GM23338 (cell line): ENCODE results near the gene NKAIN2.

ENCODE experiments used
- CREB1 ChIP-seq: fragments of 250-450 bp; sonication (Bioruptor Pico); IDR thresholded peaks from 2 replicates; pipeline ENCODE4 v1.5.0; 2020; ENCODE audit warnings: low read depth, mild to moderate bottlenecking, moderate library complexity
- CTCF ChIP-seq, 2 experiments: fragments of 200-600 bp in 1 of 2; sonication (generic) in 1 of 2; conservative IDR thresholded peaks; 2 replicates each; pipeline versions ENCODE4 v1.5.1 to v1.6.1; 2016 to 2017; ENCODE audit warnings: antibody characterized with exemption in 2 of 2, low read depth in 2 of 2, mild to moderate bottlenecking in 2 of 2, moderate library complexity in 1 of 2
- ETS1 ChIP-seq: IDR thresholded peaks from 2 replicates; pipeline ENCODE4 v1.6.1; 2016; ENCODE audit warnings: antibody characterized with exemption
- EZH2 ChIP-seq: fragments of 200-600 bp; sonication (generic); IDR thresholded peaks from one replicate; pipeline ENCODE4 v1.8.0; 2017; ENCODE audit warnings: antibody characterized with exemption, mild to moderate bottlenecking, low read depth; ENCODE audit not compliant: unreplicated experiment
- EZH2phosphoT487 ChIP-seq: fragments of 200-600 bp; sonication (generic); IDR thresholded peaks from one replicate; pipeline ENCODE4 v1.8.1; 2018; ENCODE audit warnings: antibody characterized with exemption; ENCODE audit not compliant: unreplicated experiment
- JUNB ChIP-seq: IDR thresholded peaks from one replicate; pipeline ENCODE4 v1.6.1; 2016; ENCODE audit warnings: antibody characterized with exemption; ENCODE audit not compliant: unreplicated experiment
- NANOG ChIP-seq: IDR thresholded peaks from 2 replicates; pipeline ENCODE4 v1.6.1; 2016; ENCODE audit warnings: antibody characterized with exemption, borderline replicate concordance
- POLR2AphosphoS5 ChIP-seq: IDR thresholded peaks from 2 replicates; pipeline ENCODE4 v1.6.1; 2016; ENCODE audit warnings: antibody characterized with exemption, low read depth
- STAT1 ChIP-seq: IDR thresholded peaks from one replicate; pipeline ENCODE4 v1.6.1; 2016; ENCODE audit warnings: antibody characterized with exemption; ENCODE audit not compliant: unreplicated experiment
- ZNF114 ChIP-seq: fragments of 250-450 bp; sonication (Bioruptor Pico); IDR thresholded peaks from 2 replicates; pipeline ENCODE4 v1.5.0; 2020; ENCODE audit warnings: mild to moderate bottlenecking, moderate library complexity
- ZNF331 ChIP-seq: fragments of 250-450 bp; sonication (Bioruptor Pico); IDR thresholded peaks from 2 replicates; pipeline ENCODE4 v1.5.0; 2020; ENCODE audit warnings: low read depth, mild to moderate bottlenecking, moderate library complexity
- TF ChIP-seq, protein P1 (sequence below): IDR thresholded peaks from one replicate; pipeline ENCODE4 v1.6.1; 2018; ENCODE audit warnings: antibody characterized with exemption; ENCODE audit not compliant: unreplicated experiment
- TF ChIP-seq, protein P2 (sequence below): fragments of 250-450 bp; sonication (Bioruptor Pico); IDR thresholded peaks from 2 replicates; pipeline ENCODE4 v1.5.0; 2020; ENCODE audit warnings: mild to moderate bottlenecking, moderate library complexity

GRCh38 chr6:123855506-123855905 is 51.8 kb downstream of the NKAIN2 start:
- TF ChIP-seq ZNF114 (CRISPR knock-in tag) (no peak), POLR2AphosphoS5 (no peak), EZH2 (no peak), CTCF (conservative IDR thresholded peaks at IDR 0.05; ENCODE audit: low read depth in 2 of 2) (no peak), CREB1 (CRISPR knock-in tag) (no peak), EZH2phosphoT487 (no peak), ZNF331 (no peak), NANOG (no peak), JUNB (no peak), ETS1 (no peak), STAT1 (no peak)
- TF ChIP-seq, protein P1, sequence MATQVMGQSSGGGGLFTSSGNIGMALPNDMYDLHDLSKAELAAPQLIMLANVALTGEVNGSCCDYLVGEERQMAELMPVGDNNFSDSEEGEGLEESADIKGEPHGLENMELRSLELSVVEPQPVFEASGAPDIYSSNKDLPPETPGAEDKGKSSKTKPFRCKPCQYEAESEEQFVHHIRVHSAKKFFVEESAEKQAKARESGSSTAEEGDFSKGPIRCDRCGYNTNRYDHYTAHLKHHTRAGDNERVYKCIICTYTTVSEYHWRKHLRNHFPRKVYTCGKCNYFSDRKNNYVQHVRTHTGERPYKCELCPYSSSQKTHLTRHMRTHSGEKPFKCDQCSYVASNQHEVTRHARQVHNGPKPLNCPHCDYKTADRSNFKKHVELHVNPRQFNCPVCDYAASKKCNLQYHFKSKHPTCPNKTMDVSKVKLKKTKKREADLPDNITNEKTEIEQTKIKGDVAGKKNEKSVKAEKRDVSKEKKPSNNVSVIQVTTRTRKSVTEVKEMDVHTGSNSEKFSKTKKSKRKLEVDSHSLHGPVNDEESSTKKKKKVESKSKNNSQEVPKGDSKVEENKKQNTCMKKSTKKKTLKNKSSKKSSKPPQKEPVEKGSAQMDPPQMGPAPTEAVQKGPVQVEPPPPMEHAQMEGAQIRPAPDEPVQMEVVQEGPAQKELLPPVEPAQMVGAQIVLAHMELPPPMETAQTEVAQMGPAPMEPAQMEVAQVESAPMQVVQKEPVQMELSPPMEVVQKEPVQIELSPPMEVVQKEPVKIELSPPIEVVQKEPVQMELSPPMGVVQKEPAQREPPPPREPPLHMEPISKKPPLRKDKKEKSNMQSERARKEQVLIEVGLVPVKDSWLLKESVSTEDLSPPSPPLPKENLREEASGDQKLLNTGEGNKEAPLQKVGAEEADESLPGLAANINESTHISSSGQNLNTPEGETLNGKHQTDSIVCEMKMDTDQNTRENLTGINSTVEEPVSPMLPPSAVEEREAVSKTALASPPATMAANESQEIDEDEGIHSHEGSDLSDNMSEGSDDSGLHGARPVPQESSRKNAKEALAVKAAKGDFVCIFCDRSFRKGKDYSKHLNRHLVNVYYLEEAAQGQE, result no peak
- TF ChIP-seq, protein P2, sequence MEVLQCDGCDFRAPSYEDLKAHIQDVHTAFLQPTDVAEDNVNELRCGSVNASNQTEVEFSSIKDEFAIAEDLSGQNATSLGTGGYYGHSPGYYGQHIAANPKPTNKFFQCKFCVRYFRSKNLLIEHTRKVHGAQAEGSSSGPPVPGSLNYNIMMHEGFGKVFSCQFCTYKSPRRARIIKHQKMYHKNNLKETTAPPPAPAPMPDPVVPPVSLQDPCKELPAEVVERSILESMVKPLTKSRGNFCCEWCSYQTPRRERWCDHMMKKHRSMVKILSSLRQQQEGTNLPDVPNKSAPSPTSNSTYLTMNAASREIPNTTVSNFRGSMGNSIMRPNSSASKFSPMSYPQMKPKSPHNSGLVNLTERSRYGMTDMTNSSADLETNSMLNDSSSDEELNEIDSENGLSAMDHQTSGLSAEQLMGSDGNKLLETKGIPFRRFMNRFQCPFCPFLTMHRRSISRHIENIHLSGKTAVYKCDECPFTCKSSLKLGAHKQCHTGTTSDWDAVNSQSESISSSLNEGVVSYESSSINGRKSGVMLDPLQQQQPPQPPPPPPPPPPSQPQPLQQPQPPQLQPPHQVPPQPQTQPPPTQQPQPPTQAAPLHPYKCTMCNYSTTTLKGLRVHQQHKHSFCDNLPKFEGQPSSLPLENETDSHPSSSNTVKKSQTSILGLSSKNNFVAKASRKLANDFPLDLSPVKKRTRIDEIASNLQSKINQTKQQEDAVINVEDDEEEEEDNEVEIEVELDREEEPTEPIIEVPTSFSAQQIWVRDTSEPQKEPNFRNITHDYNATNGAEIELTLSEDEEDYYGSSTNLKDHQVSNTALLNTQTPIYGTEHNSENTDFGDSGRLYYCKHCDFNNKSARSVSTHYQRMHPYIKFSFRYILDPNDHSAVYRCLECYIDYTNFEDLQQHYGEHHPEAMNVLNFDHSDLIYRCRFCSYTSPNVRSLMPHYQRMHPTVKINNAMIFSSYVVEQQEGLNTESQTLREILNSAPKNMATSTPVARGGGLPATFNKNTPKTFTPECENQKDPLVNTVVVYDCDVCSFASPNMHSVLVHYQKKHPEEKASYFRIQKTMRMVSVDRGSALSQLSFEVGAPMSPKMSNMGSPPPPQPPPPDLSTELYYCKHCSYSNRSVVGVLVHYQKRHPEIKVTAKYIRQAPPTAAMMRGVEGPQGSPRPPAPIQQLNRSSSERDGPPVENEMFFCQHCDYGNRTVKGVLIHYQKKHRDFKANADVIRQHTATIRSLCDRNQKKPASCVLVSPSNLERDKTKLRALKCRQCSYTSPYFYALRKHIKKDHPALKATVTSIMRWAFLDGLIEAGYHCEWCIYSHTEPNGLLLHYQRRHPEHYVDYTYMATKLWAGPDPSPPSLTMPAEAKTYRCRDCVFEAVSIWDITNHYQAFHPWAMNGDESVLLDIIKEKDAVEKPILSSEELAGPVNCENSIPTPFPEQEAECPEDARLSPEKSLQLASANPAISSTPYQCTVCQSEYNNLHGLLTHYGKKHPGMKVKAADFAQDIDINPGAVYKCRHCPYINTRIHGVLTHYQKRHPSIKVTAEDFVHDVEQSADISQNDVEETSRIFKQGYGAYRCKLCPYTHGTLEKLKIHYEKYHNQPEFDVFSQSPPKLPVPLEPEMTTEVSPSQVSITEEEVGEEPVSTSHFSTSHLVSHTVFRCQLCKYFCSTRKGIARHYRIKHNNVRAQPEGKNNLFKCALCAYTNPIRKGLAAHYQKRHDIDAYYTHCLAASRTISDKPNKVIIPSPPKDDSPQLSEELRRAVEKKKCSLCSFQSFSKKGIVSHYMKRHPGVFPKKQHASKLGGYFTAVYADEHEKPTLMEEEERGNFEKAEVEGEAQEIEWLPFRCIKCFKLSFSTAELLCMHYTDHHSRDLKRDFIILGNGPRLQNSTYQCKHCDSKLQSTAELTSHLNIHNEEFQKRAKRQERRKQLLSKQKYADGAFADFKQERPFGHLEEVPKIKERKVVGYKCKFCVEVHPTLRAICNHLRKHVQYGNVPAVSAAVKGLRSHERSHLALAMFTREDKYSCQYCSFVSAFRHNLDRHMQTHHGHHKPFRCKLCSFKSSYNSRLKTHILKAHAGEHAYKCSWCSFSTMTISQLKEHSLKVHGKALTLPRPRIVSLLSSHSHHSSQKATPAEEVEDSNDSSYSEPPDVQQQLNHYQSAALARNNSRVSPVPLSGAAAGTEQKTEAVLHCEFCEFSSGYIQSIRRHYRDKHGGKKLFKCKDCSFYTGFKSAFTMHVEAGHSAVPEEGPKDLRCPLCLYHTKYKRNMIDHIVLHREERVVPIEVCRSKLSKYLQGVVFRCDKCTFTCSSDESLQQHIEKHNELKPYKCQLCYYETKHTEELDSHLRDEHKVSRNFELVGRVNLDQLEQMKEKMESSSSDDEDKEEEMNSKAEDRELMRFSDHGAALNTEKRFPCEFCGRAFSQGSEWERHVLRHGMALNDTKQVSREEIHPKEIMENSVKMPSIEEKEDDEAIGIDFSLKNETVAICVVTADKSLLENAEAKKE (CRISPR knock-in tag), result no peak
